ES-I3 (cell line): Measurements from ENCODE around the gene RND1.
"Not testable (repeated sequence)": the region's sequence is repeated elsewhere in the genome, so short reads cannot be mapped to it uniquely, and the experiment has no call there.

Experiments used
- H3K36me3 ChIP-seq: 2 replicates; pipeline ENCODE4 v1.6.1; 2013; ENCODE audit warnings: mild to moderate bottlenecking, low read length, control low read depth, moderate library complexity; ENCODE audit not compliant: insufficient read depth
- H3K4me1 ChIP-seq: 2 replicates; pipeline ENCODE4 v1.6.1; 2013; ENCODE audit warnings: mild to moderate bottlenecking, control low read depth, low read length; ENCODE audit not compliant: insufficient read depth
- H3K9ac ChIP-seq: 2 replicates; pipeline ENCODE4 v1.6.1; 2013; ENCODE audit warnings: low read depth, mild to moderate bottlenecking, low read length, moderate library complexity
- H3K9me3 ChIP-seq: 2 replicates; pipeline ENCODE4 v1.6.1; 2013; ENCODE audit warnings: mild to moderate bottlenecking, low read length, moderate library complexity; ENCODE audit not compliant: control insufficient read depth, insufficient read depth

The RND1 gene

DNA sequence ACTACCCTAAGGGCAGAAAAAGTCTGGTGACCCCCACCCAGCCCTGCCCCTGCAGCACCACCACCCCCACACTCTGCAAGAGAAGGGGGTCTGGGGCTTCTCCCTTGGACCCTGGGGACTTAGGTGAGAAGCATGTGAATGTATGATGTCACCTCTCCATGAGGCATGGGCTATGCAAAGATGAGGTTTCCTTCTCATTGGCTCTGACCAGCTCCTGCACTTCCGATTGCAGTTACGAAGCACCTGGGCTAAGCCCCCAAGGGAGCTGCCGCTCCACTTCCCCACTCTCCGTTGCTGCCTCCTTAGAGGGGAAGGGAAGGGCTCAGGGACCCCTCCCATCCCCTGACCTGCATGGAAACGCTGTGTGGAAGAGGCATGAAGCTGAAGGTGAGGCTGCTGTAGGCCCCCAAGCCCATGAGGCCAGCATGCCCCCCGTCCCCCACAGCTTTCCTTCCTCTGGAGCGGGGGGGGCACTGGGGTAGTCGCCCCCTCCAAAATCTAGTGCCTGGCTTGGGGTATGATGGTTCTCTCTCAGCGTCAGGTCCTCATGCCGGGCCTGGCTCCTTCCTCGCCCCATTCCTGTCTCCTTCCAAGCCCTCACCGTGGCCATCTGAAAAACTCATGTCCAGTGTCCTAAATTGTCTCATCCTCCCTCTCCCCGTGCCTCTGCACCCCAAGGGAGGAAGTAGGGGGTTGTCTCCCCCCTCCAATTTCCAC is 8.2 kb downstream of the RND1 start:
- Histone ChIP-seq H3K36me3 (no peaks in the 10 kb centered on the region; the same call in 1 of the 2 replicates), H3K4me1 (peaks cover 6% of the 10 kb centered on the region; the same call in 1 of the 2 replicates), H3K9me3 (no peaks in the 10 kb centered on the region), H3K9ac (no peak overlapping the region)

DNA sequence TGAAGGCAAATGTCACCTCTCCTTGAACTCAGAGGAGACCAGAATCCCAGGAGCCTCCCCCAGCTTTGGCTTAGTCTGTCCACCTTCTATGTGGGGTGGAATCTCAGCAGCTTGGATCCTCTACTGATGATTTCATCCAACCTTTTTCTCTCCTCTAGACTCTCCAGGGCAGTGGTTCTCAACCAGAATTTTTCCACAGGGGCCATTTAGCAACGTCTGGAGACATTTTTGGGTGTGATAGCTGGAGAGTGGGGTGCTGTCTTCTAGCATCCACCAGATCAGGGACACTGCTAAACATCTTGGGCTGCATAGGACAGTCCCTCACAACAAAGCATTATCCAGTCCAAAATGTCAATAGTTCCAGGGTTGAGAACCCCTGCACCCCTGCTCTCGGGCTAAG is 9.3 kb downstream of the RND1 start:
- no peak overlapping the region for H3K9ac ChIP-seq
- peaks cover 6% of the 10 kb centered on the region; the same call in 1 of the 2 replicates for H3K4me1 ChIP-seq
- no peaks in the 10 kb centered on the region for H3K9me3 ChIP-seq
- no peaks in the 10 kb centered on the region; the same call in 1 of the 2 replicates for H3K36me3 ChIP-seq

GRCh38 chr12:48854932-48855331 is 10.7 kb downstream of the RND1 start:
- not testable (repeated sequence) for H3K4me1 ChIP-seq, H3K9ac ChIP-seq, H3K36me3 ChIP-seq, H3K9me3 ChIP-seq

DNA sequence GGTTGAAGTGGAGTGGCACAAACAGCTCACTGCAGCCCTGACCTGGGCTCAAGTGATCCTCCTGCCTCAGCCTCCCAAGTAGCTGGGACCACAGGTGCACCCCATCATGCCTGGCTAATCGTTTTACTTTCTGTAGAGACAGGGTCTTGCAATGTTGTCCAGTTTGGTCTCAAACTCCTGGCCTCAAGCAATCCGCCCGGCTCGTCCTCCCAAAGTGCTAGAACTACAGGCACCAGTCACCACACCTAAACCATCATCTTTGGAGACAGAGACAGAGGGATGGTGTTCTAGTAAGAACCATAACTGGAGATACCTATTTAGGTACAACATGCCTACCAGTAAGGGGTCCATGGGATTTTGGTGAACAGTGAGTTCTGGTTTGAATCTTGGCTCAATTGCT is 11.2 kb downstream of the RND1 start:
- H3K4me1 ChIP-seq: peaks cover 6% of the 10 kb centered on the region; the same call in 1 of the 2 replicates
- no peak overlapping the region for H3K9ac ChIP-seq
- no peaks in the 10 kb centered on the region for H3K36me3 ChIP-seq
- H3K9me3 ChIP-seq: no peaks in the 10 kb centered on the region

- Histone ChIP-seq H3K36me3 (no peaks in the 10 kb centered on the region), H3K9me3 (no peaks in the 10 kb centered on the region), H3K9ac (peak overlapping the region; percentile 94; the same call in 1 of the 2 replicates), H3K4me1 (peaks cover 6% of the 10 kb centered on the region; the same call in 1 of the 2 replicates)
Observed at GRCh38 chr12:48852734-48853688, 12.7 kb downstream of the RND1 start.

GRCh38 chr12:48851883-48852733 is 13.6 kb downstream of the RND1 start, which contains the start of gene DDX23:
Gene DDX23 (minus strand): TSS chr12:48852163. CDS start chr12:48845782, 6,381 bp downstream.
- Histone ChIP-seq H3K9ac (peak within 1 kb of the TSS; percentile 94), H3K36me3 (no peaks in the 10 kb centered on the region), H3K4me1 (peaks cover 6% of the 10 kb centered on the region; the same call in 1 of the 2 replicates), H3K9me3 (no peaks in the 10 kb centered on the region)

- peaks cover 32% of the 10 kb centered on the region for H3K36me3 ChIP-seq
- H3K9me3 ChIP-seq, H3K9ac ChIP-seq, H3K4me1 ChIP-seq: not testable (repeated sequence)
Observed at GRCh38 chr12:48842021-48842420, 23.6 kb downstream of the RND1 start.

DNA sequence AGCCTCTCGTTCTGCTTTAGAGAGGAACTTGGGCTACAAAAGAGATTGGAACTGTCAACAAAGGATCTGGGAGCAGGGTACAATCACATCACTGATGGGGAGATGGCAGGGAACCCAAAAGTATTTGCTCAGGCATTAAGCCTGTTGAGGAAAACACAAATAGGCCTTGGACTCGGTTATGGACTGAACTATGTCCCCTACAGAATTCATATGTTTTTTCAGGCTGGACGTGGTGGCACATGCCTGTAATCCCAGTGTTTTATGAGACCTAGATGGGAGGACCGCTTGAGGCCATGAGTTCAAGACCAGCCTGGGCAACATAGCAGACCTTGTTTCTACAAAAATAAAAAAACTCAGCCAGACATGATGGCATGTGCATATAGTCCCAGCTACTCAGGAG is 27.6 kb downstream of the RND1 start:
- Histone ChIP-seq H3K4me1 (no peaks in the 10 kb centered on the region), H3K9ac (no peak overlapping the region), H3K36me3 (peaks cover 45% of the 10 kb centered on the region), H3K9me3 (no peaks in the 10 kb centered on the region)

DNA sequence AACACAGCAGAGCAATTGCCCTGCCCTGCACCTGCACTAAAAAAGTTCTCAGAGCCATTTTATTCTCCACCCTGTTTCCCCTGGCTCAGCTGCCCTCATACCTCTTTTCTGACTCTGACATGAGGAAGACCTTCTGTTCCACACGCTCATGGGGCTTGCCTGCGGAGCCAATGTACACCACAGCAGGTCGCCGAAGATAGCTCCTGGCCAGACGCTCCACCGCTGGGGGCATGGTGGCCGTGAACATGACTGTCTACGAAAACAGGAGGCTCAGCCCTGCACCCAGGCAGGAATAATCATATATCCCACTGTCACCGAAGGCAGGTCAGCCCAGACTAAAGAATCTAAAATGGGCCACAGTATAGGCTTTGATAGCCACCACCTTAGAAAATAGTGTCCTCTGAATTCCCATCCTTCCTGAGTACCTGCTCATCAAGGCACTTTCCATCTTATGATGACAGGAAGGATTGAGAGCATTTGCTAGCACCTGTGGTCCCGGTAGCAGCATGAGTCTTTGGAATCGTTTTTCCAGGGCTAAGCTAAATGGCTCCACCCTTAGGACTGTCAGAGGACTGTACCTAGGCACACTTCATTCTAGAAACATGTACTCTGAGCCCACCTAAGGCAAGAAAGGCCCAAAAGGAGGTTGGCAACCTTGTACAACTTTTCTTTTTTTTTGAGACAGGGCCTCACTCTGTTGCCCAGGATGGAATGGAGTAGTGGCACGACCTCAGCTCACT is 33.2 kb downstream of the RND1 start:
- Histone ChIP-seq H3K9ac (no peak overlapping the region), H3K9me3 (no peaks in the 10 kb centered on the region), H3K4me1 (no peaks in the 10 kb centered on the region), H3K36me3 (peaks cover 42% of the 10 kb centered on the region)

DNA sequence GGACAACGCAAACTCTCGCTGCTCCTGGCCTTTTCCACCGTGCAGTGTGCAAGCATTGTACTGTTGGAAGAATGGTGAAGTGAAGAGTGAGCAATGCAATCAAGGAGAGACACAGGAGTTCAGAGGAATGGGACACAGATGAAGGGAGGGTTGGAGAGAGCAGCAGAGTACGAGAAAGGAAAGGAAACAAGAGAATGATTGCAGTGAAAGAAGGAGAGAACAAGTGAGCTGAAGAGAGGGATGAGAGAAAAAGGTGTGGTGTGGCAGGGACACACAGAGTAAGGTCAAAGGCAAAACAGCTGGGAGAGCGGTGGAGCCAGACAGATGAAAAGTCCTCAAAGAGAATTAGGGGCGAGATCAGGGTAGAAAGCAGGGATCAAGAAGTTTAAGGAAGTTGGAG is 34.4 kb downstream of the RND1 start:
- Histone ChIP-seq H3K9me3 (no peaks in the 10 kb centered on the region), H3K4me1 (no peaks in the 10 kb centered on the region), H3K36me3 (peaks cover 33% of the 10 kb centered on the region), H3K9ac (no peak overlapping the region)

GRCh38 chr12:48828841-48829575 is 36.7 kb downstream of the RND1 start:
- Histone ChIP-seq H3K36me3 (peaks cover 27% of the 10 kb centered on the region), H3K9me3 (no peaks in the 10 kb centered on the region), H3K4me1 (no peaks in the 10 kb centered on the region), H3K9ac (no peak overlapping the region)

- no peaks in the 10 kb centered on the region for H3K4me1 ChIP-seq
- peaks cover 20% of the 10 kb centered on the region for H3K36me3 ChIP-seq
- H3K9ac ChIP-seq: no peak overlapping the region
- no peaks in the 10 kb centered on the region for H3K9me3 ChIP-seq
Observed at GRCh38 chr12:48828293-48828692, 37.4 kb downstream of the RND1 start.

DNA sequence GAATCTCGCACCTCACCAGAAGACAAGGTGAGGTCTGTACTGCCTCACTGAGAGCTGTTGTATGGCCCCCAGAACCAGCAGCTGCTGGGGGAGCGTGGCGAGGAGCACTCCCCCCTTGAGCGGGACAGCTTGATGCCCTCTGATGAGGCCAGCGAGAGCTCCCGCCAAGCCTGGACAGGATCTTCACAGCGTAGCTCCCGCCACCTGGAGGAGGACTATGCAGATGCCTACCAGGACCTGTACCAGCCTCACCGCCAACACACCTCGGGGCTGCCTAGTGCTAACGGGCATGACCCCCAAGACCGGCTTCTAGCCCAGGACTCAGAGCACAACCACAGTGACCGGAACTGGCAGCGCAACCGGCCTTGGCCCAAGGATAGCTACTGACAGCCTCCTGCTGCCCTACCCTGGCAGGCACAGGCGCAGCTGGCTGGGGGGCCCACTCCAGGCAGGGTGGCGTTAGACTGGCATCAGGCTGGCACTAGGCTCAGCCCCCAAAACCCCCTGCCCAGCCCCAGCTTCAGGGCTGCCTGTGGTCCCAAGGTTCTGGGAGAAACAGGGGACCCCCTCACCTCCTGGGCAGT is 38.1 kb downstream of the RND1 start:
- H3K4me1 ChIP-seq: no peaks in the 10 kb centered on the region
- peaks cover 16% of the 10 kb centered on the region; the same call in 1 of the 2 replicates for H3K36me3 ChIP-seq
- H3K9ac ChIP-seq: no peak overlapping the region
- H3K9me3 ChIP-seq: no peaks in the 10 kb centered on the region
